Measurements from ENCODE around the gene PXDN.

The PXDN gene

DNA sequence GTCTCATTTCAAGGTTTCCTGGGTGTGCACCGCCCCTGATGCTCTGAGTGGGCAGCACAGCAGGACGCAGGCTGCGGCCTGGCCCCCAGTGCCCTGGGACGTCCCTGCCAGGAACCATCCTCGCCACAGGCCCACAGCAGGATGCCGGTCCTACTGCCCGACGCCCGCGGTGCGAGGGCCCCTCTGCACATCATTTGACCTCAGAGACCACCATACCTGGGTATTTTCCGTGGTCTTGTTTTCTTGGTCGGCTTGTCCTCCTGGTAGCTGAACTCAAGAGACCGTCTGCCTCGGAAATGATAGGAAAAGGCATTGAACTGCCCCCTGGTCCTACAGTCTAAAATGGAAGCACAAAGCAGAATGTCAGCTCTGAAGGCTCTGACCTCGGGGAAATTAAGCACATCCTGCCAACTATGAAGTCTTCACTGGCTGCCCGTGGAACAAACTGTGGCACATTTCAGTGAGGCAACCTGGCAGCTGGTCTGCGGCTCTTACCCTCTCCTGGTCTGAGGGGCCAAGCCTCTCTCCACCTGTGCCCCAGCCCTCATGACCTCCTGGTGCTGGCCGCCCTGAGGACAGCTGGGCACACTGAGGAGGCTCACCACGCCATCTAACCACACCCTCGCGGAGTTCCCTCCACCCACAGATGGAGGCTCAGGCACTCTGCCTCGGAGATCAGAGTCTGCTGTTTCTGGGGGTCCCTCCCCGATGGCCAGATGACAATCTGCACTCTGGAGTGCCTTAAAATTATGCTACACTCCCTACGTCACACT lies 105.0 kb downstream of the PXDN start:
- no peak overlapping the region for H3K4me3 ChIP-seq (ENCODE audit: control insufficient read depth, low read depth, low read length)
- TF ChIP-seq, protein P1, sequence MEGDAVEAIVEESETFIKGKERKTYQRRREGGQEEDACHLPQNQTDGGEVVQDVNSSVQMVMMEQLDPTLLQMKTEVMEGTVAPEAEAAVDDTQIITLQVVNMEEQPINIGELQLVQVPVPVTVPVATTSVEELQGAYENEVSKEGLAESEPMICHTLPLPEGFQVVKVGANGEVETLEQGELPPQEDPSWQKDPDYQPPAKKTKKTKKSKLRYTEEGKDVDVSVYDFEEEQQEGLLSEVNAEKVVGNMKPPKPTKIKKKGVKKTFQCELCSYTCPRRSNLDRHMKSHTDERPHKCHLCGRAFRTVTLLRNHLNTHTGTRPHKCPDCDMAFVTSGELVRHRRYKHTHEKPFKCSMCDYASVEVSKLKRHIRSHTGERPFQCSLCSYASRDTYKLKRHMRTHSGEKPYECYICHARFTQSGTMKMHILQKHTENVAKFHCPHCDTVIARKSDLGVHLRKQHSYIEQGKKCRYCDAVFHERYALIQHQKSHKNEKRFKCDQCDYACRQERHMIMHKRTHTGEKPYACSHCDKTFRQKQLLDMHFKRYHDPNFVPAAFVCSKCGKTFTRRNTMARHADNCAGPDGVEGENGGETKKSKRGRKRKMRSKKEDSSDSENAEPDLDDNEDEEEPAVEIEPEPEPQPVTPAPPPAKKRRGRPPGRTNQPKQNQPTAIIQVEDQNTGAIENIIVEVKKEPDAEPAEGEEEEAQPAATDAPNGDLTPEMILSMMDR (IDR thresholded peaks at IDR 0.05; ENCODE audit: control insufficient read depth, insufficient read depth, low read depth, low read length, missing control alignments), result no peak
- no peak for DNase-seq (ENCODE audit: low read depth)

DNA sequence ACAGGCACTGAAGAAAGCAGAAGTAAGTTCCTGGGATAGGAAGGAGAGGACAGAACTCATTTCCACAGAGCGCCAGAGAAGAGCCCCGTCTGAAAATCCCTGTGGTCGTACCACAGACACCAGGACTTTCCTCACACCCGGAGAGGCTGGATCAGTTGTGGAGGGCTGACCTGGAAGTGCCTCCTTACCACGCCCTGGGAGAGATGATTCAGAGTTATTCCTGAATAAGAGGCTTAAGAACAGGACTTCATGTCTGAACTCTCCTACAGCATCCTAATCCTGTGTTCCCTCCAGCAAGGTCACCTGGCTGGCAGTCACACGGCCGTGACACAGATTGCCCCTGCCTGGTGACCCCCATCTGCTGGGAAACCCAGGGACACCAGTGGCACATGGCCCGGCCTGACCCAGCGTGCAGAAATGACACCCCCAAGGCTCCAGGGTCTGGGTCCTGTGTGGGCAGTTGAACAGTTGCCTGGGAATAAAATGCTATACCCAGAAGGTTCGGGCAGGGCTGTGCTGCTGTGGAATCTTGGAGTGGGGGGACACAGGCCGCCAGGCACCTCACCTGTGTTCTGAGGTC lies 105.9 kb downstream of the PXDN start:
- TF ChIP-seq, protein P1 (IDR thresholded peaks at IDR 0.05; ENCODE audit: control insufficient read depth, insufficient read depth, low read depth, low read length, missing control alignments), result no peak
- H3K4me3 ChIP-seq (ENCODE audit: control insufficient read depth, low read depth, low read length), result no peak overlapping the region
- no peak for DNase-seq (ENCODE audit: low read depth)

DNA sequence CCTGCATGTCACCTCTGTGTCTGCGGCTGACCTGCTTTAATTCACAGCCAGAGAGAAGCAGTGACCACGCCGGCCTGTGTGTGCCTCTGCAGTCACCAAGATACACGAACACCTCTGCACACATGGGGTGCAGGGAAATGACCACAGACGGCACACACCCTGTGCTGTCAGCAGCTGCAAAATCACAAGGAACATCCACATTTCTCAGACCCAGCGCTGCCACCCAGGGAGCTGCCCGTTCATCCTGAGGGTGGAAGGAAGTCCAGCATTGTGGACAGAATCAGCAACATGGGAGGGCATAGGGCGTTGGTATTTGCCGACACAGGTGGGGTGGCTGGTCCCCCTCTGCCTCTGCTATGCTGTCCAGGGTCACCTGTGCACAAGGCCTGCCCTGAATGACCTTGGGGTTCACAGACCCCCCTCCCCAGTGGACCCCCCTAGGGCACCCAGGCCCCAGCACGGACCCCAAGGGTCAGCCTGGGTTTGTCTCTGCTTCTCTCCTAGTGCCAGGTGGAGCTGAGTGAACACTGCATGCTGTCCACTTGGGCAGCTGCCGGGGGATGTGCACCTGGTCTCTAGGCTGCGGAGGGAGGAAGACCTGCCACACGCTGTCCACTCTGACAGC lies 107.4 kb downstream of the PXDN start:
- TF ChIP-seq, protein P1 (IDR thresholded peaks at IDR 0.05; ENCODE audit: control insufficient read depth, insufficient read depth, low read depth, low read length, missing control alignments), result no peak
- no peak overlapping the region for H3K4me3 ChIP-seq (ENCODE audit: control insufficient read depth, low read depth, low read length)
- no peak for DNase-seq (ENCODE audit: low read depth)

DNA sequence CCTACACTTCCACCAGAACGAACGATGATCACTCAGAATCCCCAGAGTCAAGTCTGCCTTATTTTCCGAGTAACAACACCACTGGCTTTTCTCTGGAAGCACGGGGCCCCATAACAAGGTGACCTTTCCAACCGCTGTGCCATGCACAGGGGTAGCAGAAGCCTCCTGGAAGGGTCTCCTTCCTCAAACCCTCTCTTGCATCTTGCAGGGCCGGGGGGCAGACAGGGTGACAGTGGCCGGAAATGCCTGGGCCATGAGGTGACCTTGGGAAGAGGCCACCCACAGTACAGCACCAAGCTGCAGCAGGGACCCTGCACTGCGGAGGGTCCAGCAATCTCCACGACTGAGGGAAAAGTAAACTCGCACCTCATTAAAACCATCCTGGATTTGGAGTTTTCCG lies 108.5 kb downstream of the PXDN start:
- TF ChIP-seq, protein P1 (IDR thresholded peaks at IDR 0.05; ENCODE audit: control insufficient read depth, insufficient read depth, low read depth, low read length, missing control alignments), result no peak
- no peak for DNase-seq (ENCODE audit: low read depth)

DNA sequence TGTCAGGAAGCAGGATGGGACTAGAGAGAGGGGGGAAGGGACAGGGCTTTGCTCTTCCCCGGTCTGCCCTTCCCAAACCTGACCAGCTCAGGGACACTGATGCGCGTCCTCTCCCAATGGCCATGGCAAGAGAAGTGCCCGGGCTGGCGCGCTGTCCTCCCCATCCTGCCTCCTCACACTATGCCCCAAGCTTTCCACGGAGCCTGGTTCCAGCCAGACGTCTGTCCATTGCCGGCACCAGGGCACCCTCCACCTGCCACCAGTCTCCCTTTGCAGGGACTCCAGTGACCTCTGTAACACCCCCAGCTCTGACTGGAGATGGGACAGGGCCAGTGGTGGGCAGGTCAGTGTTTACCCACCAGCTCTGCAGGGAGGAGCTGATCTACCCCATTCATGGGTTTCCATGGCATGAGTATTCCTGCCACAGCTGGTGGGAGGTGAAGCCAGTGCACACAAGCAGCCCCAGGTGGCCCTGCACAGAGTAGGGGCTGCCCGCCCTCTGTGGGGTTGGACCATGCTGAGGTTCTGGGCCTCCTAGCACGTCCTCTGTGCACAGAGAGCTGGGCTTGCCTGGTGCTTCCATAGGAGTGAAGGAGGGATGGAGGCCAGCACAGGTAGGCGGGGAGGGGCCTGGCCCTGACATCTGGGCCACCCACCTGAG lies 109.5 kb downstream of the PXDN start:
- no peak overlapping the region for H3K4me3 ChIP-seq (ENCODE audit: control insufficient read depth, low read depth, low read length)
- TF ChIP-seq, protein P1 (IDR thresholded peaks at IDR 0.05; ENCODE audit: control insufficient read depth, insufficient read depth, low read depth, low read length, missing control alignments), result no peak
- DNase-seq (ENCODE audit: low read depth), result no peak

More for the DNA sequence above, 108.5 kb downstream of the PXDN start:
- H3K4me3 ChIP-seq (ENCODE audit: control insufficient read depth, low read depth, low read length), result no peak overlapping the region

DNA sequence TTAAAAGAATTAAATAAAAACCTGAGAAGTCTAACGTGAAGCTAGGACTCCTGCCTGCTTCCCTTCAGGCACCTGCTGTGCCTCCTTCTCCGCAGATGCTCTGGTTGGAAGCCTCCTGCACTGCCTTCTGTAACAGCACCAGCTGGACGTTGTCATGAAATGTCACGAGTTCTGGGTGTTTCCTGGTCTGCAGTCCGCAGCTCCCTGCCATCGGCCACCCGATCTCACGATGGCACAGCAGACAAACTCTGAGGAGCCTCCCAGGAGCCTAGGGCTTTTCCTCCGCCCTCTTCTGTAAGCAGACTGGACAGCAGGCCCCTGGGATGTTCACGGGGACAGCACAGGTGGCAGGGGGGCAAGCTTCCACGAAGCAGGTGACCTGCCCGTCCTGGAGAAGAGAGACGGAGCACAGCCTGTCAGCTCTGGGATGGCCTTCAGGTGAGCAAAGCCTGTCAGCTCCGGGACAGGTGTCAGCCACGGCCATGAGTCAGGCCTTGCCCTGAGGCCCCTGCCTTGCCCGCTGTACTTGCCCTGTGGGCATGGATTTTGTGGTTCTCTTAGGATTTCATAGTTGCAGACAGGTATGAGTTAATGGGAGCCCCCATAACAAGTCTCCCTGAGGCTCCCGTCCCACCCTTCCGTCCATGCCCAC lies 110.3 kb downstream of the PXDN start:
- TF ChIP-seq, protein P1 (IDR thresholded peaks at IDR 0.05; ENCODE audit: control insufficient read depth, insufficient read depth, low read depth, low read length, missing control alignments), result no peak
- H3K4me3 ChIP-seq (ENCODE audit: control insufficient read depth, low read depth, low read length), result no peak overlapping the region
- DNase-seq (ENCODE audit: low read depth), result no peak
